C4-2B (cell line): ENCODE measurements around the gene DBNL.

Experiments used
- H3K27ac ChIP-seq: fragments of 450-650 bp; 2 replicates; pipeline ENCODE4 v1.5.1; 2017
- ZFX ChIP-seq: fragments of 450-650 bp; IDR thresholded peaks from 2 replicates; pipeline ENCODE4 v1.6.1; 2017
- TF ChIP-seq, protein P1 (sequence below): fragments of 450-650 bp; conservative IDR thresholded peaks from 2 replicates; pipeline ENCODE4 v1.5.1; 2017; ENCODE audit warnings: mild to moderate bottlenecking

Gene DBNL

DNA sequence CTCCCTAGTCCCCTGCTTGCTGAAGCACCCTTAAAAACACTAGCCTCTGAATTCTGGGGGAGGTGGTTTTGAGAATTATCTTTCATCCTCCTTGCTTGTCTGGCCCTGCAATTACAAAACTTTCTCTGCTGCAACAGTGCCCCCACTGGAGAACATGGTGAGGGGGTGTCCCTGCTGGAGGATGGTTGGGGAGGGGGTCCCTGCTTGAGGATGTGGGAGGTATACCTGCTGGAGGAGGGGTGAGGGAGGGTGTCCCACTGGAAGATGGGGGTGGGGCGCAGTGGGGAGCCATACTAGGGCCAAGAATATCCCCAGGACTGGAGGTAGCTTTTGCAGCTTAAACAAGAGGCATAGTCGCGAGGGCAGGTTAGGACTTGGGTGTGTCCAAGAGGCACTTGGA is 41.0 kb downstream of the DBNL start:
- TF ChIP-seq ZFX: no peak
- TF ChIP-seq, protein P1, sequence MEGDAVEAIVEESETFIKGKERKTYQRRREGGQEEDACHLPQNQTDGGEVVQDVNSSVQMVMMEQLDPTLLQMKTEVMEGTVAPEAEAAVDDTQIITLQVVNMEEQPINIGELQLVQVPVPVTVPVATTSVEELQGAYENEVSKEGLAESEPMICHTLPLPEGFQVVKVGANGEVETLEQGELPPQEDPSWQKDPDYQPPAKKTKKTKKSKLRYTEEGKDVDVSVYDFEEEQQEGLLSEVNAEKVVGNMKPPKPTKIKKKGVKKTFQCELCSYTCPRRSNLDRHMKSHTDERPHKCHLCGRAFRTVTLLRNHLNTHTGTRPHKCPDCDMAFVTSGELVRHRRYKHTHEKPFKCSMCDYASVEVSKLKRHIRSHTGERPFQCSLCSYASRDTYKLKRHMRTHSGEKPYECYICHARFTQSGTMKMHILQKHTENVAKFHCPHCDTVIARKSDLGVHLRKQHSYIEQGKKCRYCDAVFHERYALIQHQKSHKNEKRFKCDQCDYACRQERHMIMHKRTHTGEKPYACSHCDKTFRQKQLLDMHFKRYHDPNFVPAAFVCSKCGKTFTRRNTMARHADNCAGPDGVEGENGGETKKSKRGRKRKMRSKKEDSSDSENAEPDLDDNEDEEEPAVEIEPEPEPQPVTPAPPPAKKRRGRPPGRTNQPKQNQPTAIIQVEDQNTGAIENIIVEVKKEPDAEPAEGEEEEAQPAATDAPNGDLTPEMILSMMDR: no peak
- no peak overlapping the region for H3K27ac ChIP-seq

- no peak overlapping the region for H3K27ac ChIP-seq
- TF ChIP-seq, protein P1: no peak
- no peak for TF ChIP-seq ZFX
Measured at GRCh38 chr7:44086627-44087026, 42.1 kb downstream of the DBNL start.

DNA sequence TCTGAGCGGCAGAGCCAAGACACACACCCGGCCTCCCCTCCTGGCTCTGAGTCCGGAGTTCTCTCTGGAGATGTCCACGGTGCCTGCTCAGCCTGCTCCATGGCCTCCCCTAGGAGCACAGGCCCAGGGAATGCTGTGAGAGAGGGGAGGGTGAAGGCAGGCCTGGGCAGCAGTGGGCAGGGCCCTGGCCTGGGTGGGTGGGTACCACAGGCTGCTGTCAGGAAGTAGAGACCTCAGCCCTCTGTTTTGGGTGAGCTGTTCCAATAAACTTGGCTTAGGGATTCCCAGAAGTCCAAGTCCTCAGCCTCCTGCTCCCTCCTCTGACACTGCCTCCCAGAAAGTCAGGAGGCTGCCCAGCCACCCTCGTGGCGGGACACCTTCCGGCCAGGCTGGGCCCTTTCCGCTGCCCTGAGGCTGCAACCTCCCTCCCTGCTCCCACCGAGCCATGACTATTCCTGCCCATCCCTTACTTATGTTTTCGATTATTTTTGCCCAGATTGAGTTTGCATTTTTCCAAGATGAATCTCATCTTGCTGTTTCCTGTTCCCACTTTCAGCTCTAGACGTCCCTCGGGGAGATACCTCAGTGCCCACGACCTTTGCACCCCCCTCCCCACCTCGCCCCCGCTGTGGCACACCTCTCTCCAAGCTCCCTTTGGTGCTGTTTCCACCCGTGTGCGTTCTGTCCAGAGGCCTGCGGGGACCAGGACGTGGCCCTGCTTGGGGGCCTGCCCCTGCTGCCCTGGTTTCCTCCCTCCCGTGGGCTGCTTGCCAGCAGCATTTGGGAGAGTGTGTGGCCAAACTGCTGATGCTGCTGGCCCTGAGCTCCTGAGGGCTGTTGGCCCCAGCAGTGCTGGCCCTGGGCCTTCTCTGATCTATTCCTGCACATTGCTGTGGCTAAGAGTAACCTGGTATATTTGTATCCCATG is 43.7 kb downstream of the DBNL start:
- no peak for TF ChIP-seq ZFX
- TF ChIP-seq, protein P1: no peak
- no peak overlapping the region for H3K27ac ChIP-seq

GRCh38 chr7:44093102-44093641 is 48.7 kb downstream of the DBNL start:
- no peak overlapping the region for H3K27ac ChIP-seq

GRCh38 chr7:44094365-44094764 is 49.9 kb downstream of the DBNL start:
- H3K27ac ChIP-seq: no peak overlapping the region
- TF ChIP-seq ZFX: no peak
- TF ChIP-seq, protein P1: no peak

More at GRCh38 chr7:44093102-44093641, 48.7 kb downstream of the DBNL start:
- TF ChIP-seq ZFX: no peak
- TF ChIP-seq, protein P1: no peak

GRCh38 chr7:44094883-44095592 is 50.5 kb downstream of the DBNL start:
- no peak overlapping the region for H3K27ac ChIP-seq
- no peak for TF ChIP-seq ZFX
- TF ChIP-seq, protein P1: no peak

GRCh38 chr7:44095781-44096180 is 51.3 kb downstream of the DBNL start:
- no peak for TF ChIP-seq ZFX
- TF ChIP-seq, protein P1: no peak
- no peak overlapping the region for H3K27ac ChIP-seq
